ENCODE results near the gene ASAP2. TPM values are rescaled to one million over a fixed set of nuclear protein-coding genes. Genes with fewer than 3 reads are reported as not detected.

Gene ASAP2
- total and polyA plus RNA-seq, 9 of the 15 experiments (the other 6 are each of a cell fraction or from before 2014, with no cell fraction given) = 0.06 to 4.3 (median 3.1) TPM

DNA sequence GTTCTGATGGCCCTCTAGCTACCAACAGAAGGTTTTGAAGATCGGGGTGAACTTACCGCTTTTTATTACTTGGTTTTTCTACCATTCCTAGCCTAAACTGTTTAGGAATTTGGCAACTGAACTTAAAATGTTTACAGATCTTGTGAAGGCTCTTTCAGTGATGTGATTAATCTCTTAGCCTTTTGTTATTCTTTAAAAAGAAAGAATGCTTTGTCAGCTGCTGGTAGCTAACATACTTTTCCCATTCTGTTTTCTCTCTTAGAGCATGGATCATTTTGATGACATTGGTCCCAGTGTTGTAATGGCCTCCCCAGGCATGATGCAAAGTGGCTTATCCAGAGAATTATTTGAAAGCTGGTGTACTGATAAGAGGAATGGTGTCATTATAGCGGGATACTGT, 234.9 kb downstream of the ASAP2 start:
- no peaks in the 10 kb centered on the region for H3K27me3 ChIP-seq (ENCODE audit: control insufficient read depth in 2 of 2, insufficient read depth in 2 of 2, low read length in 2 of 2)
- no peak for DNase-seq (ENCODE audit: extremely low read depth in 1 of 4, low spot score in 3 of 4)
- ChIA-PET CTCF (ENCODE audit: low intra/inter-chr PET ratio) (no interaction called here), POLR2A (interaction anchor here (1.0 to 1.3 kb wide), 2 partner anchors 11 to 274 kb away, joined by 3 to 4 read pairs; no protein-coding TSS in a partner anchor)
- H3K9ac ChIP-seq (ENCODE audit: insufficient read depth in 1 of 2, low read depth in 2 of 2, low read length in 2 of 2) = no peak overlapping the region
- H3K27ac ChIP-seq (ENCODE audit: extremely low read depth, low read depth, low read length) = no peak overlapping the region
- no peak overlapping the region for H3K4me2 ChIP-seq (ENCODE audit: insufficient read depth, low read length)
- H4K20me1 ChIP-seq (replicated peaks; ENCODE audit: control insufficient read depth, insufficient read depth, low read length) = no peaks in the 10 kb centered on the region
- in situ Hi-C loops (cut with MboI) (no loop called here), intact Hi-C loops (cut with micrococcal nuclease) (no loop called here)
- H3K79me2 ChIP-seq (ENCODE audit: control insufficient read depth, insufficient read depth, low read length) = no peaks in the 10 kb centered on the region
- no peak for FAIRE-seq
- TF ChIP-seq ZNF212 (CRISPR knock-in tag; IDR thresholded peaks at IDR 0.05) = no peak
- TF ChIP-seq TRIM28 (IDR thresholded peaks at IDR 0.05) = no peak
- TF ChIP-seq POLR2B (IDR thresholded peaks at IDR 0.05; ENCODE audit: low read depth, partially characterized antibody) = no peak
- TF ChIP-seq, protein P1, sequence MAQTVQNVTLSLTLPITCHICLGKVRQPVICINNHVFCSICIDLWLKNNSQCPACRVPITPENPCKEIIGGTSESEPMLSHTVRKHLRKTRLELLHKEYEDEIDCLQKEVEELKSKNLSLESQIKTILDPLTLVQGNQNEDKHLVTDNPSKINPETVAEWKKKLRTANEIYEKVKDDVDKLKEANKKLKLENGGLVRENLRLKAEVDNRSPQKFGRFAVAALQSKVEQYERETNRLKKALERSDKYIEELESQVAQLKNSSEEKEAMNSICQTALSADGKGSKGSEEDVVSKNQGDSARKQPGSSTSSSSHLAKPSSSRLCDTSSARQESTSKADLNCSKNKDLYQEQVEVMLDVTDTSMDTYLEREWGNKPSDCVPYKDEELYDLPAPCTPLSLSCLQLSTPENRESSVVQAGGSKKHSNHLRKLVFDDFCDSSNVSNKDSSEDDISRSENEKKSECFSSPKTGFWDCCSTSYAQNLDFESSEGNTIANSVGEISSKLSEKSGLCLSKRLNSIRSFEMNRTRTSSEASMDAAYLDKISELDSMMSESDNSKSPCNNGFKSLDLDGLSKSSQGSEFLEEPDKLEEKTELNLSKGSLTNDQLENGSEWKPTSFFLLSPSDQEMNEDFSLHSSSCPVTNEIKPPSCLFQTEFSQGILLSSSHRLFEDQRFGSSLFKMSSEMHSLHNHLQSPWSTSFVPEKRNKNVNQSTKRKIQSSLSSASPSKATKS (CRISPR knock-in tag; IDR thresholded peaks at IDR 0.05) = no peak
- no peak for TF ChIP-seq TEAD2 (tag; IDR thresholded peaks at IDR 0.05)
- TF ChIP-seq SMARCA4 (IDR thresholded peaks at IDR 0.05) = no peak
- no peak for TF ChIP-seq ARNT (IDR thresholded peaks at IDR 0.05)
- TF ChIP-seq, protein P2, sequence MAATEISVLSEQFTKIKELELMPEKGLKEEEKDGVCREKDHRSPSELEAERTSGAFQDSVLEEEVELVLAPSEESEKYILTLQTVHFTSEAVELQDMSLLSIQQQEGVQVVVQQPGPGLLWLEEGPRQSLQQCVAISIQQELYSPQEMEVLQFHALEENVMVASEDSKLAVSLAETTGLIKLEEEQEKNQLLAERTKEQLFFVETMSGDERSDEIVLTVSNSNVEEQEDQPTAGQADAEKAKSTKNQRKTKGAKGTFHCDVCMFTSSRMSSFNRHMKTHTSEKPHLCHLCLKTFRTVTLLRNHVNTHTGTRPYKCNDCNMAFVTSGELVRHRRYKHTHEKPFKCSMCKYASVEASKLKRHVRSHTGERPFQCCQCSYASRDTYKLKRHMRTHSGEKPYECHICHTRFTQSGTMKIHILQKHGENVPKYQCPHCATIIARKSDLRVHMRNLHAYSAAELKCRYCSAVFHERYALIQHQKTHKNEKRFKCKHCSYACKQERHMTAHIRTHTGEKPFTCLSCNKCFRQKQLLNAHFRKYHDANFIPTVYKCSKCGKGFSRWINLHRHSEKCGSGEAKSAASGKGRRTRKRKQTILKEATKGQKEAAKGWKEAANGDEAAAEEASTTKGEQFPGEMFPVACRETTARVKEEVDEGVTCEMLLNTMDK (IDR thresholded peaks at IDR 0.05; ENCODE audit: borderline replicate concordance, insufficient read depth, low read depth, low read length, poor library complexity, severe bottlenecking) = no peak
- TF ChIP-seq NCOA1 (IDR thresholded peaks at IDR 0.05; ENCODE audit: low read depth) = no peak
- TF ChIP-seq NONO (IDR thresholded peaks at IDR 0.05; ENCODE audit: low read depth in 2 of 2, low read length in 1 of 2) = no peak
- WGBS (ENCODE audit: insufficient coverage, low coverage, missing lambda C conversion rate) = 76% methylated on average over 3 of the region's 3 CpGs
- no peaks in the 10 kb centered on the region for H3K9me1 ChIP-seq (ENCODE audit: control insufficient read depth, insufficient read depth, low read length)
- no peak overlapping the region for H2AFZ ChIP-seq (ENCODE audit: low read depth, low read length)
- no peak overlapping the region for H3K4me3 ChIP-seq
- no peaks in the 10 kb centered on the region for H3K9me3 ChIP-seq (replicated peaks; ENCODE audit: control insufficient read depth, insufficient read depth, low read depth, low read length)
- H3K36me3 ChIP-seq (ENCODE audit: control insufficient read depth, insufficient read depth, low read length) = peaks cover 84% of the 10 kb centered on the region
- BruUV-seq (replicated peaks) = no TSS peak
- no peak for ATAC-seq
- H3K4me1 ChIP-seq (replicated peaks in 1 of 2; ENCODE audit: control insufficient read depth in 2 of 2, insufficient read depth in 2 of 2, low read length in 2 of 2) = no peaks in the 10 kb centered on the region
